ENCODE data around the gene SLC6A9.

Gene SLC6A9

GRCh38 chr1:44031252-44032169 lies at the start of gene SLC6A9:
TSS of gene SLC6A9 (minus strand) at chr1:44031462. CDS start at chr1:44024277, 7,185 bp downstream.
- DNase-seq: peak; percentile 85

DNA sequence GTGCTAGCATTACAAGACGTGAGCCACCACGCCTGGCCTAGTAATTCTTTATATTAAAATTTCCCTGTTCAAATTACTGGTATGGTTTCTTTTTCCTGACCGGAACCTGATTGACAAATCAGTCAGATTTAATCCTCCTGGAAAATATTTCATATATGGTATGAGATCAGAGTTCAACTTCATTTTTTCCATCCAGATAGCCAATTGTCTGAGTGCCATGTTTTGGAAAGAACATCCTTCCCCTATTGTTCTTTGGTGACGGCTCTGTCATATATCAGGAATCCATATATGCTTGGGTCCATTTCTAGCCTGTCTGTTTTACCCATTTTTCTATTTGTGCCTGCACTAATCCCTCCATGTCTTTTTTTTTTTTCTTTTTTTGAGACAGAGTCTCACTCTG lies 48.3 kb upstream of the SLC6A9 start:
- no peak for DNase-seq

DNA sequence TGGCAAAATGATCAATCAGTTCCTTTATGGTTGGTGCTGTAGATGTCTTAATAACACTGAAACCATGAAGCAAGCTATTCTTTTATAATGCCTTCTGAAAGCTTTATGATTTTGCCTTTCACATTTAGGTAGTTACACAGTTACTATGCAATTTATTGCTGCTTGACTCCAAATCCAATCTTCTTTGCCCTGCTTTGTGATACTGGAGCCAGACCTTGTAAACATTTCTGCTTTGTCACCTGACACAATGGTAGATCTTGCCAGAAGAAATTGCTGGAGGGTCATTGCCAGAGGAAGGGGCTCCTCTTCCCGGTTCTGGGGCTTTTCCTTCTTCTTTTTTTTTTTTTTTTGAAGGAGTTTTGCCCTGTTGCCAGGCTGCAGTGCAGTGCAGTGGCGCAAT lies 46.8 kb upstream of the SLC6A9 start:
- no peak for DNase-seq

DNA sequence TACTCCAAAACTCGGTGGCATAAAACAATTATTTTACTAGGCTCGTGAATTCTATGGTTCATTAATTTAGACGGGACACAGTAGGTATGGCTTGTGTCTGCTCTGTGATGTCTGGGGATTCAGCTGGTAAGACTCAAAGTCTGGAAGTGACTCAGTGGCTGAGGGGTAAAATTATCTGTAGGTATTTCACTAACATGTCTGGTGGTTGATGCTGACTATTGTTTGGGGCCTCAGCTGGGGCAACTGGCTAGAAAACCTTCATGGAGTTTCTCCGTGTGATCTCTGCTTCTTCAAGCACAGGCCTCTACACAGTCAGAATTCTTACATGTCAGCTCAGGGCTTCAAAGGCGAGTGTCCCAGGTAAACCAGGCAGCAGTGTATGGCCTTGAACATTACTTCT lies 46.2 kb upstream of the SLC6A9 start:
- DNase-seq: no peak

DNA sequence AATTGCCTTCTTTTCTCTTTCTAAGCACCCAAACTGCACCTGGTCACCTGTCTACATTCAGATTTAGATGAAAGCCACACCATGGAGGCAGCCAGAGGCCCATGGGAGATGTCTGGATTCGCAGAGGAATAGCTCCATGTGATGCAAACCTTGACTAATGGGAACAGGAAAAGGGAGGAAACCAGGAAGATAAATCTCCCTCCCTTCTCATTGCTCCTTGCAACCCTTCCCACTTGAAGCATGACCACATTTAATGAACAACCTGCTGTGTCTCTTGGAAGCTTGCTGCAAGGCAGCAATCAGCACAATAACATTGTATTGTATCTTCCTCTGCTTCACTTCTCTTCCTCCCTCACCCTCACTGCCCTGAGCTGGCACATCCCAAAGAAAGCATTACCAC lies 44.8 kb upstream of the SLC6A9 start:
- DNase-seq: no peak

GRCh38 chr1:44074415-44074814 lies 43.2 kb upstream of the SLC6A9 start:
- no peak for DNase-seq

DNA sequence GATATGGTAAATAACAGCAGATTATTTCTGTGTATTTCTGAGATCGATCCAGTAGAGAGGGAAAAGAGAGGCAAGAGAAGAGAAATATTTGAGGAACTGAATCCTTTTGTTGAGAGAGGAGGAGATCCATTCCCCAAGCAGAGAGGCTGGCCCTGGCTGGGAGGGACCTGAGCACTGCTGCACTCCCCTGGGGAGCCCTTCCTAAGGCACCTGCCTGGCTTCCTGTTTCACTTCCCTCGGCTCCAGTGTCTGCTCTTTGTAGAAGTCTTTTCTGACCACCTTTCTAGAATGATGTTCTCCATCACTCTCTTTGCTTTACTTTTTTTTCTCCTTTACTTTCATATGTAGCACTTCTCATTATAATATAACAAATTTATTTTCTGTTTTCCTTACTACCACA lies 42.3 kb upstream of the SLC6A9 start:
- no peak for DNase-seq

GRCh38 chr1:44072821-44073220 lies 41.6 kb upstream of the SLC6A9 start:
- no peak for DNase-seq

DNA sequence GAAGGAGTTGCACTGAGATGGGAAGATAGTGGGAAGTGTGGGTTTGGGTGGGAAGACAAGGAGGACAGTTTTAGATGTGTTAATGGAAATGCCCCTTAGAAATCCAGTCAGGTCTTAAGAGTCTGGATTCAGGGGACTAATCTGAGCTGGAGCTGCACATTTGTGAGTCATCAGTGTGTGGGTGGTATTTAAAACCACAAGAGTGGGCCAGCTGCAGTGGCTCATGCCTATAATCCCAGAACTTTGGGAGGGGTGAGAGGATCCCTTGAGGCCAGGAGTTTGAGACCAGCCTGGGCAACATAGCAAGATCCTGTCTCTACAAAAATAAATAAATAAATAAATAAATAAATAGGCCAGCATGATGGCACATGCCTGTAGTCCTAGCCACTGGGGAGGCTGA lies 40.9 kb upstream of the SLC6A9 start:
- DNase-seq: peak; percentile 45

DNA sequence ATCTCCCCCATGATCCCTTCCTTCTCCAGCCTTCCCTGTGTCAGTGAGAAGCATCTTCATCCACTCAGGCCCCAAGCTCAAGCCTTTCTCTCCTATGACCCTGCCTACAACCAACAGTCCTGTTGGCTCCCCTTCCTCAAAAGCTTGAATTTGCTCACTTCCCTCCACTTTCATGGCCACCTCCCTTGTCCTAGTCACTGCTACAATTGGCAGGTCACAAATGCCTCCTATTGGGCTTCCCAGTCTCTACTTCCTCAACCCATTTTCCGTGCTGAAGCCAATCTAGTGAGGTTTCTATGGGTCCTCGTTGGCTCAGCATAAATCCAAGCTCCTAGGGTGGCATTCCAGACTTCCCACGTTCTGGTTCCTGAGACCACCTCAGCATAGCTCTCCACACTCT lies 40.2 kb upstream of the SLC6A9 start:
- no peak for DNase-seq

DNA sequence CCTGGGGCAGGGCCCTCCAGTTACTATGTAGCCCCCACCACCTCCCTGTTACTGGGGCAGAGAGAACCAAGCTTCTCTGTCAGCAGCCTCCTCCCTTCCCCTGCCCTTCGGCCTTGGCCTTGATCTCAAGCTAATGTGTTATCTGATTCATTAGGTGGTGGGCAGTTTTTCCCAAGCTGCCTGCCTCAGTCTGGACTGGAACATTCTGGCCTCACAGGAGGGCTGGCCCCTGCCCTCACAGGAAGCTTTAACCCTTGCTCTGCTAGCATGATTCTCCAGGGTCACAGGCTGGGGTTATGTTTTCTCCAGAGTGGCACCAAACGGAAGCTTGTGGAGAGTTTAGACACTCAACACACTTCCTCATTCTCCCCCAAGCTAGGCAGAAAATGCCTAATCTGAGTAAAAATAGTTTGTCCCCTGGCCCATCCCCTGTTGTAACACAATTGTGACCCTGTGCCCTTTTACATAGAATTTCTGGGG lies 37.2 kb upstream of the SLC6A9 start:
- DNase-seq: peak; percentile 25

- no peak for DNase-seq
These were observed 36.3 kb upstream of the SLC6A9 start for GRCh38 chr1:44067266-44068250.

DNA sequence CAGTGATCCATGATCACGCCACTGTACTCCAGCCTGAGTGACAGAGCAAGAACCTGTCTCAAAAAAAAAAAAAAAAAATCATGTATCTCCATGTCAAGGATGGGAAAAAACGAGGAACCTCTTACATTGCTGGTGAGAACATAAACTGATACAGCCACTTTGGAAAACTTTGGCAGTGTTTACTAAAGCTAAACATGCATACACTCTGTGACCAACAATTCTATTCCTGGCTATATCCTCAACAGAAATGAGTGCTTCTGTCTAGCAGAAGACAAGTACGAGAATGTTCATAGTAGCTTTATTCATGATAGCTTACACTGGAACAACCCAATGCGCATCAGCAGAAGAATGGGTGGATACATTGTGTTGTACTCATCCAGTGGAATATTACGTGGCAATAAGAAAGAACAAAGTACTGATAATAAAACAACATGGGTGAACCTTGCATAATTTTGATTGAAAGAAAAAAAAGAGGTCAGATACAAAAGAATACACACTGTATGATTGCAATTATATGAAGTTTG lies 31.5 kb upstream of the SLC6A9 start:
- no peak for DNase-seq

DNA sequence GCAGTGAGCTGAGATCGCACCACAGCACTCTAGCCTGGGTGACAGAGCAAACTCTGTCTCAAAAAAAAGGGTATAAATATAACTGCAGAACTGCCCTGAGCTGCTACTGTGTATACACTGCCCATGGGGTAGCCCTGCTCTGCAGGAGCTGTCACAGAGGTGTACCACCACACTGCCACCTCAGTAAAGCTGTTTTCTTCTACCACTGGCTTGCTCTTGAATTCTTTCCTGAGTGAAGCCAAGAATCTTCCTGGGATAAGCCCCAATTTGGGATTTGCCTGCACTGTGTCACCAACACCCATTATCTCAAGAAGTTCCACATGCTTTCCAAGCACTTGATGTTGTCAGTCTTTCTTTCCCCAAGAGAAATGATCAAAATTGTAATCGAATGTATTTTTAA lies 30.6 kb upstream of the SLC6A9 start:
- DNase-seq: no peak

- no peak for DNase-seq
These were observed 29.6 kb upstream of the SLC6A9 start for GRCh38 chr1:44060830-44061267.

- no peak for DNase-seq
These were observed 28.5 kb upstream of the SLC6A9 start for GRCh38 chr1:44059664-44060355.

DNA sequence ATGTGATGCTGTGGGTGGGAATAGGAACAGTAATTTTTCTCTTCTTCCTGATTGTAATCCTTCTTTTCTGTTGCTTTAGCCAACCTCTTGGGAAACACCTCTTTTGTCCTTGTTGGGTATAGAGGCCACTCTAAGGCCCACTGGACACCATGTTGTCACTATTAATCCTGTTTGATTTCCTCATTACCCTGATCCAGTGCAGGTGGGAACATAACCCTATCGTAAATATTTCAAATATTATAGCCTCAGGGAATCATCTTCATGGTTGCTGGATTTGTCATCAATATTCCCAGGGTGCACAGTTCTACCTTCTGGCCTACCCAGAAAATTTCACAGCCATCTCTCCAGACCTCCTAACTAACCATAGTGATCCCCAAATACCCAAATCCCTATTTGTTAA lies 27.9 kb upstream of the SLC6A9 start:
- DNase-seq: no peak

GRCh38 chr1:44057293-44057692 lies 26.0 kb upstream of the SLC6A9 start:
- DNase-seq: no peak

DNA sequence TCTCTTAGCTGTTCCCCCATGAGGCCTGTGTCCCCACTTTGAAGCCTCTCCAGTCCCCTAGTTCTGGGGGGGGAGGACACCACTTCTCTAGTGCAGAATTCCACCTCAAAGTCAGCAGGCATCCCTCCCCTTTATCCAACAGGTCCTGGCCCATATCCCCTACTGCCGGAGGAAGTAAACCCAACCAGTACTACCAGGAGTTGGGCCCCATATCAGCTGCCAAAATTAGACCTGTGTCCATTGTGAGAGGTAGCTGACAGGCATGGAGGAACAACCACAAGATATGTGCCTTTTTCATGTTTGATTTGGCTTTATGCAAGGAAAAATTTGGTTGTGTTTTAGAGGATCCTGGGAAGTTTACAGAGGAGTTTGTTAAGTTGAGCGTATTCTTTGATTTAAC lies 22.1 kb upstream of the SLC6A9 start:
- no peak for DNase-seq

GRCh38 chr1:44050261-44050660 lies 19.0 kb upstream of the SLC6A9 start:
- DNase-seq: peak; percentile 21

- no peak for DNase-seq
These were observed 18.6 kb upstream of the SLC6A9 start for GRCh38 chr1:44049839-44050238.

GRCh38 chr1:44048532-44049215 lies 17.4 kb upstream of the SLC6A9 start:
- DNase-seq: no peak
